Measurements from ENCODE around the gene MEGF11. TPM values are rescaled to one million over a fixed set of nuclear protein-coding genes. Genes with fewer than 3 reads are reported as not detected.
"Not testable (repeated sequence)": the region's sequence is repeated elsewhere in the genome, so short reads cannot be mapped to it uniquely, and the experiment has no call there.

The MEGF11 gene
- total and polyA plus RNA-seq, 8 donors: 0.05 to 0.92 (median 0.14) TPM; not detected in 4

- peak overlapping the region; percentile 51 to 79 (median 56) for H3K4me3 ChIP-seq
- intact Hi-C loops (cut with DNase I; ENCODE audit: low total_unique reads): no loop called here
- no peaks in the 10 kb centered on the region for H3K9me3 ChIP-seq
- TF ChIP-seq POLR2A (IDR thresholded peaks at IDR 0.05) (no peak), EP300 (IDR thresholded peaks at IDR 0.05) (no peak), CTCF (IDR thresholded peaks at IDR 0.05) (peak in 5 of 7 experiments; percentile 17 to 69 (median 57)), POLR2AphosphoS5 (IDR thresholded peaks at IDR 0.05) (no peak)
- 3 to 12% (median 5%) methylated on average over 24 to 72 of the region's 72 CpGs for WGBS, 5 donors
- peaks cover 6 to 75% (median 53%) of the 10 kb centered on the region in 3 donors for H3K27me3 ChIP-seq
- H3K36me3 ChIP-seq: no peaks in the 10 kb centered on the region
- DNase-seq: peak; percentile 67 to 80
- H3K27ac ChIP-seq: no peak overlapping the region
- H3K4me1 ChIP-seq: peaks cover 26 to 35% (median 32%) of the 10 kb centered on the region in 4 donors
Measured at GRCh38 chr15:66251790-66252684, 1.5 kb downstream of the MEGF11 start.

- Histone ChIP-seq H3K4me1 (peaks cover 26 to 35% (median 32%) of the 10 kb centered on the region in 4 donors), H3K36me3 (no peaks in the 10 kb centered on the region), H3K27ac (no peak overlapping the region), H3K9me3 (no peaks in the 10 kb centered on the region), H3K4me3 (peak overlapping the region in 1 of 4 donors; percentile 79), H3K27me3 (peaks cover 6 to 69% (median 53%) of the 10 kb centered on the region in 3 donors)
- intact Hi-C loops (cut with DNase I; ENCODE audit: low total_unique reads): no loop called here
- DNase-seq: no peak
- WGBS, 5 donors: 55 to 75% (median 63%) methylated on average over 10 of the region's 10 CpGs
- TF ChIP-seq POLR2AphosphoS5 (IDR thresholded peaks at IDR 0.05) (no peak), EP300 (IDR thresholded peaks at IDR 0.05) (no peak), CTCF (IDR thresholded peaks at IDR 0.05) (no peak), POLR2A (IDR thresholded peaks at IDR 0.05) (no peak)
Measured at GRCh38 chr15:66251065-66251789, 2.3 kb downstream of the MEGF11 start.

- H3K4me3 ChIP-seq: no peak overlapping the region
- no peak for TF ChIP-seq EP300 (IDR thresholded peaks at IDR 0.05)
- TF ChIP-seq CTCF (IDR thresholded peaks at IDR 0.05): no peak
- intact Hi-C loops (cut with DNase I; ENCODE audit: low total_unique reads): no loop called here
- H3K27ac ChIP-seq: no peak overlapping the region
- no peaks in the 10 kb centered on the region for H3K9me3 ChIP-seq
- no peak for DNase-seq
- WGBS, 5 donors: 84 to 89% (median 87%) methylated on average over 2 of the region's 2 CpGs
- no peaks in the 10 kb centered on the region for H3K36me3 ChIP-seq
- peaks cover 6 to 68% (median 39%) of the 10 kb centered on the region in 3 donors for H3K27me3 ChIP-seq
- H3K4me1 ChIP-seq: peaks cover 26 to 34% (median 32%) of the 10 kb centered on the region in 4 donors
Measured at GRCh38 chr15:66249605-66250174, 3.9 kb downstream of the MEGF11 start.

DNA sequence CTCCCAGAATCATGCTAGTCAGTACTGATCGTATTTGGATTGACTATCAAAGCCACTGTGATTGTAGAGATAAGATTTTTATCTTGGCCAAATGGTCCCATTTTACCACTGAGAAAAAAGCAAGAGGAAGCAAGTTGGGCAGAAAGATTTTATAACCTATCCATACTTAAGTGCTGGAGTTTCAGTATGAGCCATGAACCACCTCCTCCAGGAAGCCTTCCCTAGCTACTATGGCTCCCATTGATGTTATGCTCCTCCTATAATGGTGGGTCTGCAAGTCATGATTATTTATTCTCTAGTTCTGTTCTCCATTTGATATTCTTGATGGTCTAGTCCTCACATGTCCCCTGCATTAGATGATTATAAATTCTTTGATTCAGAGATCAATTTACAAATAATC lies 6.6 kb downstream of the MEGF11 start:
- Histone ChIP-seq H3K4me3 (no peak overlapping the region), H3K36me3 (no peaks in the 10 kb centered on the region), H3K27me3 (peaks cover 5 to 59% (median 11%) of the 10 kb centered on the region in 3 donors), H3K9me3 (no peaks in the 10 kb centered on the region), H3K27ac (no peak overlapping the region), H3K4me1 (peaks cover 3 to 6% (median 5%) of the 10 kb centered on the region in 4 donors)
- no peak for DNase-seq
- WGBS, 5 donors: 47 to 80% (median 64%) methylated on average over 1 of the region's 1 CpG
- TF ChIP-seq CTCF (IDR thresholded peaks at IDR 0.05): no peak
- TF ChIP-seq EP300 (IDR thresholded peaks at IDR 0.05): no peak
- no peak for TF ChIP-seq POLR2A (IDR thresholded peaks at IDR 0.05)
- no peak for TF ChIP-seq POLR2AphosphoS5 (IDR thresholded peaks at IDR 0.05)
- intact Hi-C loops (cut with DNase I; ENCODE audit: low total_unique reads): no loop called here

- peaks cover 0 to 48% (median under 1%) of the 10 kb centered on the region in 3 donors for H3K27me3 ChIP-seq
- H3K36me3 ChIP-seq; intact Hi-C loops (cut with DNase I; ENCODE audit: low total_unique reads); H3K4me1 ChIP-seq; H3K9me3 ChIP-seq; DNase-seq; H3K4me3 ChIP-seq; H3K27ac ChIP-seq: not testable (repeated sequence)
- WGBS, 5 donors: 82 to 89% (median 83%) methylated on average over 5 of the region's 5 CpGs
Measured at GRCh38 chr15:66245832-66246231, 7.7 kb downstream of the MEGF11 start.
